DLD1 (cell line): ENCODE measurements around the gene TPD52L1.
"Not testable (repeated sequence)": the region's sequence is repeated elsewhere in the genome, so short reads cannot be mapped to it uniquely, and the experiment has no call there.

Source experiments
- in situ Hi-C: cut with HindIII; loops from 2 replicates; pipeline ENCODE4 v1.10.0; 2017; ENCODE audit warnings: low sequenced_read_pairs

Gene TPD52L1

DNA sequence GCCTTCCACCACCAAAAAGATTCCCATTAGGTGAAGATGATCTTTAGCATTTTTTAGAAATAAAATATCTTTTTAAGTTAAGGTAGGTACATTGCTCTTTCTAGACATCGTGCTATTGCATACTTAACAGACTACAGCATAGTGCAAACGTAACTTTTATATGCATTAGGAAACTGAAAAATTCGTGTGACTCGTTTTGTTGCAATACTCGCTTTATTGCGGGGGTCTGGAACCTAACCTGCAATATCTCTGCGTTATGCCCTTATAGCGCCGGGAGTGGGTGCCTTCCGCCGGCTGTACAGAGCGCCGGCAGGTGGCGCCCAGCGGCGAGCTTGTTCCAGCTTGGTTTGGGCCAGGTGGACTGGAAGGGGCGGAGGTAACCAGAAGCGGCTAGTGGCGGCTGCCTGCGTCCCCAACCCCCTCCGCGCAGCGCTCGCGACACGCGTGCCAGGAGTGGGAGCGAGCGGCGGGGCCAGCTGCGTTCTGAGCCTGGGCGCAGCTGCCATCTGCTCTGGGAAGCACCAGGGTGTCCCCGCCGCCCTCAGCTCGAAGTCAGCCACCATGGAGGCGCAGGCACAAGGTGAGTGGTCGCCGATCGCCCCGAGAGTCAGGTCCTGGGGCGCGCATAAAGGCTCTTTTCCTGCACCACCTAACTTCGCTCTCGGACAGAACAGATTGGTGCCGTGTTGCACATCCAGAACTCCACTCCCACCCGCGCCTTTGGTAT, at the start of gene TPD52L1:
TSS of gene TPD52L1 (plus strand) at position 383 of the 727 bp plus-strand sequence. CDS start at position 562, 179 bp downstream.
- in situ Hi-C loops, result no loop called here

DNA sequence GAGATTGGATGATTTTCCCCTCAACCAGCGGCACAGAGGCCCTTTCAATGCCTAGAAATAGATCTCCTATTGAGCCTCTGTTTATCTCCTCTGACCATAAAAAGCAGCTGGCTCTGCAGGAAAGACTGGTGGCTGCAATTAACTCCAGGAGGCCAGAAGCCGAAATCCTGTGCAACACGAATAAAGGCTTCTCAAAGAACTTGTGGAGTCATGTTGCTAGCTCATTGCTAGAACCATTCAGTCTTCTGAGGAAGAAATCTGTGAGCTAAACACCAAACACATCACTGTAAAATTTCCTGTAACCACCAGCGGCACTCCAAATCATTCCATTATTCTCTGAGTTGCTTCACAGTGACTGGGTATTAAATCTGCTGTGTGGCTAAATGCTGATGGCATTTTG, 49.1 kb upstream of the TPD52L1 start:
- in situ Hi-C loops, result loop anchor here (25.0 kb wide), 1 partner anchor 242 kb away; no protein-coding TSS in a partner anchor

DNA sequence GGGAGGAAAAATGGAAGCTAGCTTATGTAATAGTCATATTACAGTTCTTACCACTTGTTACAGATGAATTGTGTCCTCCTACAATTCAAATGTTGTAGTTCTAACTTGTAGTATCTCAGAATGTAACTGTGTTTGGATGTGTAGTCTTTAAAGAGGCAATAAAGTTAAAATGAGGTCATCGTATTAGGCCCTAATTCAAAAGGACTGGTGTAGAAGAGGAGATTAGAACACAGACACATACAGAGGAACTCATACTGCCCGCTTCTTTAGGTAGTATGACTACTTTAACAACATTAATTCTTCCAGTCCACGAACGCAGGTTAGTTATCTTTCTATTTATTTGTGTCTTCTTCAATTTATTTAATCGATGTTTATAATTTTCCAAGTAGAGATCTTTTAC, 46.5 kb upstream of the TPD52L1 start:
- in situ Hi-C loops, result loop anchor here (25.0 kb wide), 1 partner anchor 245 kb away; no protein-coding TSS in a partner anchor

DNA sequence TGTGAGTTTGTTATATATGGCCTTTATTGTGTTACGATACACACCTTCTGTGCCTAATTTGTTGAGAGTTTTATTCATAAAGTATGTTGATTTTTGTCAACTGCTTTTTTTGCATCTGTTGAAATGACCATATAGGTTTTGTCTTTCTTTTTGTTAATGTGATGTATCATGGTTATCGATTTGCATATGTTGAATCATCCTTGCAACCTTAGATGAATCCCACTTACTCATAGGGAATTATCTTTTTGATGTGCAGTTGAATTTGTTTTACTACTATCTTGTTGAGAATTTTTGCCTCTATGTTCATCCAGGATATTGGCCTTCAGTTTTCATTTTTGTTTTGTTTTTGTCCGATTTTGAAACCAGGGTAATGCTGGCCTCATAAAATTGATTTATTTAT, 45.7 kb upstream of the TPD52L1 start:
- in situ Hi-C loops, result loop anchor here (25.0 kb wide), 1 partner anchor 246 kb away; no protein-coding TSS in a partner anchor

- in situ Hi-C loops, result loop anchor here (25.0 kb wide), 1 partner anchor 248 kb away; no protein-coding TSS in a partner anchor
Measured at GRCh38 chr6:125110056-125110455, 43.5 kb upstream of the TPD52L1 start.

- in situ Hi-C loops, result loop anchor here (25.0 kb wide), 1 partner anchor 249 kb away; no protein-coding TSS in a partner anchor
Measured at GRCh38 chr6:125111219-125111983, 42.2 kb upstream of the TPD52L1 start.

GRCh38 chr6:125112934-125113333, 40.6 kb upstream of the TPD52L1 start:
- in situ Hi-C loops, result loop anchor here (25.0 kb wide), 1 partner anchor 251 kb away; no protein-coding TSS in a partner anchor

DNA sequence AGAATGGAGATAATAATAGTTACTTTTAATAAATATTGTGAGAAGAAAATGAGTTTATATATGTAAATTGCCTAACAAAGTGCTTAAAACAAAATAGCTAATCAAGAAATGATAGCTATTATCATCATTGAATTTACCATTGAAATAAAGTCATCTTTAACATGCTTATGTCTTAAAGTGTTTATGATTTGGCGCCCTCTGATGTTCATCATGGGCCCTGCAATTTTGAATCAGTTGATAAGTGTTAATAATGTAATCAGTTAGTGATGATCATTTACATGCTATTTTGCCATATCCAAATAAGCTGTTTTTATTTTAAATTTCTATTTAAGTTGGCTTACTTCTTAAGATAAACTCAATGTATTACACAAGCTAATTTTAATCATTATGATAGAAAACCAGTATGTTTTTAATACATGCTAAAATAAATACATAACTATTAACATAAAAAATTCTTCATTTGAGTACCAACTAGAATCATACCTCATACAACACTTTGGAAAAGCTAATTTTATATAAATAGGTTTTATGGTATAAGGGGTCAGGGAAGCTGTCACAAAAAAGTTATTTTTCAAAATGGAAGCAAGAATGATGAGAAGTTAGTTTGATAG, 39.2 kb upstream of the TPD52L1 start:
- in situ Hi-C loops, result loop anchor here (25.0 kb wide), 1 partner anchor 252 kb away; no protein-coding TSS in a partner anchor

DNA sequence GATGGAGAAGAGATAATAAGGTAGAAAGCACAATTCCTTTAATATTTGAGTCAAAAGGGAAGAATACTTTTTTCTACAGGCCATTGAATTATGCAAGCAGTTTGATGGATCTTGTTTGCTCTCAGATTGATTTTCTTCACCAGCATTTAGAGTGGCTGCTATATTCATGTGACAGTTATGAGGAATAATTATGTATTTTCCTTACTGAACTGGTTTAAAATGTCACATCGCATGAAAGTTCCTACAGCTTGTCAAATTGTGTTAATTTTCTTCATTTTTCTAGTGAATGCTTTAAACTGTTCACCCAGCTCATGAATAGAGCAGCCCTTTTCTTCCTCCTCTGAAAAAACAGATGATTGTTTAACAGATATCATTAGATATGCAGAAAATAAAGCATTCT, 37.4 kb upstream of the TPD52L1 start:
- in situ Hi-C loops, result loop anchor here (25.0 kb wide), 1 partner anchor 254 kb away; no protein-coding TSS in a partner anchor

DNA sequence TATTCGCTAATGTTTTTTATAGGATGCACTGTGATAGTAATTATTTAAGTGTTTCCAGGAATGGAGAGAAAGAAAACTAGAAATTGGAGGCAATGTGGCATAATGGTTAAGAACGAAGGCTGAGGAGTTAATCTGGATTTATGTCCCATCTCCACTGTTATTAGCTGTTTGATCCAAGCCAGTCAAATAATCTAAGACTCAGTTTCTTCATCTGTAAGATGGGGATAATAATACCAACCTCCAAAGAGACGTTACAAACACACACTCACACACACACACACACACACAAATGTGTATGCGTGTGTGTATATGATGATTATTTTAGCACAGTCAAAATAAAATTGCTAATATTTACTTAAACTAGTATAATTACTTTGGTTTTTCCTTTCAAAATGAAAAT, 36.9 kb upstream of the TPD52L1 start:
- in situ Hi-C loops, result loop anchor here (25.0 kb wide), 1 partner anchor 254 kb away; no protein-coding TSS in a partner anchor

GRCh38 chr6:125117818-125118217, 35.8 kb upstream of the TPD52L1 start:
- in situ Hi-C loops, result loop anchor here (25.0 kb wide), 1 partner anchor 256 kb away; no protein-coding TSS in a partner anchor

GRCh38 chr6:125120054-125120590, 33.5 kb upstream of the TPD52L1 start:
- in situ Hi-C loops, result loop anchor here (25.0 kb wide), 1 partner anchor 258 kb away; no protein-coding TSS in a partner anchor

- in situ Hi-C loops, result loop anchor here (25.0 kb wide), 1 partner anchor 260 kb away; no protein-coding TSS in a partner anchor
Measured at GRCh38 chr6:125121894-125122293, 31.7 kb upstream of the TPD52L1 start.

- in situ Hi-C loops, result loop anchor here (25.0 kb wide), 1 partner anchor 261 kb away; no protein-coding TSS in a partner anchor
Measured at GRCh38 chr6:125123051-125123450, 30.5 kb upstream of the TPD52L1 start.

DNA sequence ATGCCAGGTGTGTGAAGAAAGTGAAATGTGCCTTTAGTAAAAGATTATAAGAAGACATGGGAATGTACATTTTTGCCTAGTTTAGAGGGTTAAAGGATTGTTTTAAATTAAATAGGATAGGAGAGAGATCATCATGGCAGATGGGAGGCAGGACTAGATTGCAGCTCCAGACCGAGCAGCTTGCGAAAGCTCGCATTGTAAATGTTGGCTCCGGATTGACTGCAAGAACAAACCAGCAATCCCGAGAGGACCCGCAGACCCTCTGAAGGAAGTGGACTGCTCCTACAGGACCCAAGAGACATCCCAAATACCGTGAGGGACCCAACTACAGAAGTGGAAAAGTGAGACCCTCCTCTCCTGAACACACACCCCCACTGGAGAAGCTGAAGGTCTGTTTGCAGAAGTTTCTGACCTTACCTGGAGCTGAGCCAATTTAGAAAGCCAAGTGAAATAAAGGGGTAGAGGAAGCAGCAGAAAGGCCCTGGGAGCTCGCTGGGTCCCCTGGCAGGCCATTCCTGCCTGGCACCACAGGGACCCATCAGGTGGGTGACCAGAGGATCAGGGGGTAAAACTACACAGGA, 30.0 kb upstream of the TPD52L1 start:
- in situ Hi-C loops, result loop anchor here (25.0 kb wide), 1 partner anchor 261 kb away; no protein-coding TSS in a partner anchor

DNA sequence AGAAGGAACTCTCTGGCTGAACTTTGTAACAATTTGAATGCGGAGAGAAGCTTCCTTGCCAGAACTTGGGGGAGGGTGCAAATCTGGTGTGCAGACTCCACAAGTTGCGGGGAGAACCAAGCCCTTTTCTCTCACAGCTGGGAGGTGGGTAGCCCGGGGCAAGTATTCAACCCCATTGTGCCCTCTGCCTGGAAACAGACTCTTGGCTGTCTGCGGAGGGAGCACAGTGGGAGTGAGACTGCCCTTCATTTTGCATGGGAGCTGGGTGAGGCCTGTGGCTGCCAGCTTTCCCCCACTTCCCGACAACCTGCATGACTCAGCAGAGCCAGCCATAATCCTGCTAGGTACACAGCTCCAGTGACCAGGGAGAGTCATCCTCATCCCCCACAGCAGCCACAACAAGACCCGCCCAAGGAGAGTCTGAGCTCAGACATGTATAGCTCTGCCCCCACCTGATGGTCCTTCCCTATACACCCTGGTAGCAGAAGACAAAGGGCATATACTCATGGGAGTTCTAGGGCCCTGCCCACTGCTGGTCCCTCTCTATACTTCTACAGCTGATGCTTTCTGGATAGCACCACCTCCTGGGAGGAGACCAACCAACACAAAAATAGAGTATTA, 29.4 kb upstream of the TPD52L1 start:
- in situ Hi-C loops, result loop anchor here (25.0 kb wide), 1 partner anchor 262 kb away; no protein-coding TSS in a partner anchor

GRCh38 chr6:125125856-125126255, 27.7 kb upstream of the TPD52L1 start:
- in situ Hi-C loops, result not testable (repeated sequence)

- in situ Hi-C loops, result no loop called here
Measured at GRCh38 chr6:125129354-125129753, 24.2 kb upstream of the TPD52L1 start.

DNA sequence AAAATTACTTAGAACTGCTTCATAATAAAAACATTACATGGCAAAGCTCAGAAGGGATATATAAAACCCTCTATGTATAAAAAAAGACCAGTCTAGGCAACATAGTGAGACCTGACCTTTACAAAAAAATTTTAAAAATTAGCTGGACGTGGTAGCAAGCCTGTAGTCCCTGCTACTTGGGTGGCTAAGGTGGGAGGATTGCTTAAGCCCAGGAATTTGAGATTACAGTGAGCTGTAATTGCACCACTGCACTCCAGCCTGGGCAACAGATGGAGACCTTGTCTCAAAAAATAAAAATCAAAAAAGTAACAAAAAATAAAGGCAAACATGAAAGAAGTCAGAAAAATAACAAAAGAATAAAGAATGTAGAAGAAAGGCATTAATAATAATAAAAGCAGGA, 21.5 kb upstream of the TPD52L1 start:
- in situ Hi-C loops, result no loop called here
